NCI-H446 (cell line): ENCODE results near the gene NTRK2.

Experiments used
- DNase-seq, 2 experiments: peaks; one replicate each; lab custom pipeline; 2025; lab: John Stamatoyannopoulos, UW

Gene NTRK2

GRCh38 chr9:84669288-84670137 is at the start of gene NTRK2:
Gene NTRK2 (plus strand): TSS chr9:84669729. CDS start chr9:84670749, 1,020 bp downstream.
- DNase-seq: no peak

GRCh38 chr9:84620338-84620737 is 49.2 kb upstream of the NTRK2 start:
- DNase-seq: no peak

- DNase-seq: no peak
Measured at GRCh38 chr9:84621811-84622210, 47.7 kb upstream of the NTRK2 start.

GRCh38 chr9:84622981-84623380 is 46.5 kb upstream of the NTRK2 start:
- no peak for DNase-seq

- no peak for DNase-seq
Measured at GRCh38 chr9:84636436-84636835, 33.1 kb upstream of the NTRK2 start.

DNA sequence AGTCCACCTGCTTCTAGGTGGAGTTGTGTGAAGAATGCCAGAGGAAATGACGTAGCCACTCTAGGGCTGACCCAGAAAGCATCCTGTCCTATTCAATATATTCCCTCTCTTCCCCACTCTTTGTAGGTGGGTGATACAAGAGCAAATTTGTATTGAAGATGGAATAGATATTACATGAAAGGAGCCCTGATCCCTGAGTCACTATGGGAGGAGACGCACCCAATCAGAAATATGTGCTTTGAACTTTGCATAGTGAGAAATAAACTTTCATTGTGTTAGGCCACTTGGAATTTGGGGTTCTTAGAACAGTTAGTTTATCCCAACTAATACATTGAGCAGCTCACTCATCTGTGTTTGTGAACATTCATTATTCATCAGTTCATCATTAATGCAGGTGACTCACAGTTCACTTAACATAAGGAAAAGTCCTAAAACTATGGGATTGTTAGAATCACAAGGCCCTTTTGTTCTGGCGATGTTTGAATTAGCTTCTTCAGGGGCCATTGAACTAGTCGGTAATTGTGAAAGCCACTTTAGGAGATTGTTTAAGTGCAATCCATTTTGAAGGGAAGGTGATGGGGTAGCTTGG is 26.9 kb upstream of the NTRK2 start:
- no peak for DNase-seq

GRCh38 chr9:84647699-84648098 is 21.8 kb upstream of the NTRK2 start:
- DNase-seq: no peak

GRCh38 chr9:84652496-84653120 is 16.9 kb upstream of the NTRK2 start:
- DNase-seq: no peak

- no peak for DNase-seq
Measured at GRCh38 chr9:84655447-84655846, 14.1 kb upstream of the NTRK2 start.

- no peak for DNase-seq
Measured at GRCh38 chr9:84659313-84659712, 10.2 kb upstream of the NTRK2 start.

- no peak for DNase-seq
Measured at GRCh38 chr9:84659773-84660172, 9.8 kb upstream of the NTRK2 start.

DNA sequence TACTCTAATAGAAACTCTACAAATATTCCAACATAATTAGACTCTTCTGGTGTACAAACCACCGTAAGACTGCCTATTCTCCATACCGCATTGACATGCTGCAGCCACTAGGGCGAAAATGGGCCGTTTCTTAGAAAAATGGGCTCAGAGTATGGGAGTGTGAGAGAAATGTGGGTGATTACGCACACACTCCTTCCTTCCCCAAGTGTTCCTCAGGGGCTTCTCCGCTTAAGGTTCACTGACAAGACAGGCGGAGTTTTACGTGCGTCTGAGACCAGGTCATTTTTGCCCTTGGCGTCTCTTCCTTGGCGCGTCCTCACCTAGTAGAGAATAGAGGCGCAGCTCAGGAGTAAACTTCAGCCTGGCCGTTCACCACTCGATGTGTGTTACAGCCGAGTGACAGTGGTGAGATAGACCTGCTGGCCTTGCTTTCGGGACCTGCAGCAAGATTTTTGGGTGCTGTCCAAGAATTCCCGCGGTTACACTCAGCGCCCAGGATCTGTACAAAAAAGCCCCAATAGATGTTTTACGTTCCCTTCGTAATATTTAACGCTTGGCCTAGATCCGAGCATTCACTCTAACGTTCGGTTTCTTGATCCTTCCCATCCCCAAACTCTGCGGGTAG is 1.8 kb upstream of the NTRK2 start:
- DNase-seq: no peak

DNA sequence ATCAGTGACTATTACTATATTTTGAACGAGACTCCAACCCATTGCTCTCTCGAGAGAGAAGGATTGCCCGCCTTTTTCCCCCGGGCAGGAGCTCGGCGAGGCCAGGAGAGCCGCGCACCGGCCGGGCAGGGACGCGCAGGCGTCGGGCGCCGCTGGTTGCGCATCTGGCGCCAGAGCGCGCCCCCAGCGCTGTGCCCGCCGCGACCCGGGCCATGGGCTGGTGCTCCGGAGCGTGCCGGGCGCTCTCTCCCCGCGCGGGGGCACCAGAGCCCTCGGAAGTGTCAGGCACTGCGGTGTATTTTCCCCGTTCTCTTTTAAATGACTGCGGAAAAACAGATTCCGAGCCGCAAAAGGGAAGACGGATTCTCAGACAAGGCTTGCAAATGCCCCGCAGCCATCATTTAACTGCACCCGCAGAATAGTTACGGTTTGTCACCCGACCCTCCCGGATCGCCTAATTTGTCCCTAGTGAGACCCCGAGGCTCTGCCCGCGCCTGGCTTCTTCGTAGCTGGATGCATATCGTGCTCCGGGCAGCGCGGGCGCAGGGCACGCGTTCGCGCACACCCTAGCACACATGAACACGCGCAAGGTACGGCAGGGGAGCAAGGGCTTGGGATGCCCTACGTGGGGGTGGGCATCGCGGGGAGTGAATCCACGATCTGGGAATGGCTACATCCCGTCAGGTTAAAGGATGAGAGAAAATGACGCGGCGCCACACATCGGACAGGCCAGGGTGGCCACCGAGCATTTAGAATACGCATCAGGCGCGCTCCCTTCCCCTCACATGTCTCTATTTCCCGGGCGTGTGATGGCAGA is 1.1 kb upstream of the NTRK2 start:
- peak in 1 of 2 experiments; percentile 3 for DNase-seq

- no peak for DNase-seq
Measured at GRCh38 chr9:84669013-84669287, 579 bp upstream of the NTRK2 start.

DNA sequence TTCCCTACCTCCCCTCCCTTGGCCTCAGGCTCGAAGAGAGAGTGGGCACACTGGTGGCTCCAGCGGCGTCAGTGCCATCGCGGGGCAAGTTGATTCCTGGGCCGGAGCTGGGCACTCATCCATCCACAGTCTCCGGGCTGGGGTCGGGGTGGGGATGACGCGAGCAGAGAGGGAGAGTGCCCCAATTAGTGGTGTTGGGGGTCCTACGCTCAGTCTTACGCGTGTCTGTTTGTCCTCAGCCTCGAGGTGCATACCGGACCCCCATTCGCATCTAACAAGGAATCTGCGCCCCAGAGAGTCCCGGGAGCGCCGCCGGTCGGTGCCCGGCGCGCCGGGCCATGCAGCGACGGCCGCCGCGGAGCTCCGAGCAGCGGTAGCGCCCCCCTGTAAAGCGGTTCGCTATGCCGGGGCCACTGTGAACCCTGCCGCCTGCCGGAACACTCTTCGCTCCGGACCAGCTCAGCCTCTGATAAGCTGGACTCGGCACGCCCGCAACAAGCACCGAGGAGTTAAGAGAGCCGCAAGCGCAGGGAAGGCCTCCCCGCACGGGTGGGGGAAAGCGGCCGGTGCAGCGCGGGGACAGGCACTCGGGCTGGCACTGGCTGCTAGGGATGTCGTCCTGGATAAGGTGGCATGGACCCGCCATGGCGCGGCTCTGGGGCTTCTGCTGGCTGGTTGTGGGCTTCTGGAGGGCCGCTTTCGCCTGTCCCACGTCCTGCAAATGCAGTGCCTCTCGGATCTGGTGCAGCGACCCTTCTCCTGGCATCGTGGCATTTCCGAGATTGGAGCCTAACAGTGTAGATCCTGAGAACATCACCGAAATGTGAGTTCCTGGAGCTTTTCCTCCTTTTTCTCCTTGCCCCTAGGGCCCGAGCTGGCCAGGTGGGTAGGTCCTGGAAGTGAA is 861 bp downstream of the NTRK2 start:
- DNase-seq: no peak

- DNase-seq: no peak
Measured at GRCh38 chr9:84671586-84672521, 2.3 kb downstream of the NTRK2 start.

- no peak for DNase-seq
Measured at GRCh38 chr9:84673806-84674205, 4.3 kb downstream of the NTRK2 start.

DNA sequence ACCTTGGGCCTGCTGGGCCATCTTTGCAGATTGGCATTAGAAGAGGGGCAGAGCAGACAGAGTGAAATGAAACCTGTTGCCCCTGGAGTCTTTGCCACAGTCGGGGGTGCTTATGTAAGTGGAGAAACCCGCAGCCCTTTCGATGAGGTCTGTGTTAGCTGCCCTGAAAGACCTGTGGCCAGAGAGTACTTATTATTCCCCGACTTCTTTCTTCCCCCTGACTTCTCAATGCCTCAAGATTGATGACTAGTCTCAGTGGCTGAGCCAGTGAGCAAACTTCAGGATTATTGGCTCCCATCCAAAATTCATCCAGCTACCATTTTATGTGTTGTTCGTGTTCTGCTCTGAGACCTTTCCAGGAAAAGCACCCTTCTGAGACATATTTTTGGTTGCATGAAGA is 7.6 kb downstream of the NTRK2 start:
- no peak for DNase-seq

GRCh38 chr9:84679571-84679970 is 10.0 kb downstream of the NTRK2 start:
- no peak for DNase-seq
